H9 (cell line): ENCODE measurements around the gene FAM217B. TPM values are rescaled to one million over a fixed set of nuclear protein-coding genes. Genes with fewer than 3 reads are reported as not detected.

ENCODE experiments used
- DNase-seq: peaks from one replicate; pipeline ENCODE4 v3.0.0-alpha.2; 2017
- H2AFZ ChIP-seq: one replicate; pipeline ENCODE4 v1.6.1; 2013; ENCODE audit warnings: mild to moderate bottlenecking, low read length, control low read depth, moderate library complexity
- H2AK5ac ChIP-seq: 2 replicates; pipeline ENCODE4 v1.6.1; 2013; ENCODE audit warnings: low read length, control low read depth, mixed read lengths; ENCODE audit not compliant: insufficient read length
- H2BK120ac ChIP-seq: one replicate; pipeline ENCODE4 v1.6.1; 2013; ENCODE audit warnings: low read depth, mild to moderate bottlenecking, low read length, control low read depth, inconsistent platforms; ENCODE audit not compliant: poor library complexity, severe bottlenecking
- H2BK12ac ChIP-seq: 2 replicates; pipeline ENCODE4 v1.6.1; 2013; ENCODE audit warnings: low read length, control low read depth, mixed read lengths, low read depth; ENCODE audit not compliant: insufficient read length
- H2BK15ac ChIP-seq: 2 replicates; pipeline ENCODE4 v1.6.1; 2013; ENCODE audit warnings: low read depth, low read length, control low read depth
- H2BK20ac ChIP-seq: one replicate; pipeline ENCODE4 v1.6.1; 2013; ENCODE audit warnings: low read depth, mild to moderate bottlenecking, low read length, control low read depth, inconsistent platforms; ENCODE audit not compliant: poor library complexity, severe bottlenecking
- H2BK5ac ChIP-seq: 2 replicates; pipeline ENCODE4 v1.6.1; 2013; ENCODE audit warnings: low read length, control low read depth, mixed read lengths; ENCODE audit not compliant: insufficient read length
- H3K14ac ChIP-seq: 2 replicates; pipeline ENCODE4 v1.6.1; 2013; ENCODE audit warnings: low read length, control low read depth; ENCODE audit not compliant: insufficient read depth
- H3K18ac ChIP-seq: 2 replicates; pipeline ENCODE4 v1.6.1; 2013; ENCODE audit warnings: low read depth, mild to moderate bottlenecking, mixed read lengths, low read length, control low read depth; ENCODE audit not compliant: insufficient read length
- H3K23ac ChIP-seq: 2 replicates; pipeline ENCODE4 v1.6.1; 2013; ENCODE audit warnings: low read length, control low read depth, mixed read lengths, low read depth; ENCODE audit not compliant: insufficient read length
- H3K23me2 ChIP-seq: 2 replicates; pipeline ENCODE4 v1.6.1; 2013; ENCODE audit warnings: low read depth, mild to moderate bottlenecking, mixed read lengths, low read length, control low read depth; ENCODE audit not compliant: insufficient read length, poor library complexity, severe bottlenecking
- H3K27ac ChIP-seq: 2 replicates; pipeline ENCODE4 v1.5.1; 2013; ENCODE audit warnings: low read length, control low read depth, mixed read lengths, low read depth; ENCODE audit not compliant: insufficient read length
- H3K27me3 ChIP-seq: 2 replicates; pipeline ENCODE4 v1.6.1; 2013; ENCODE audit warnings: low read length, control low read depth, inconsistent platforms; ENCODE audit not compliant: insufficient read depth
- H3K4ac ChIP-seq: 2 replicates; pipeline ENCODE4 v1.6.1; 2013; ENCODE audit warnings: low read depth, mild to moderate bottlenecking, control low read depth, inconsistent platforms, low read length, moderate library complexity
- H3K4me1 ChIP-seq: 2 replicates; pipeline ENCODE4 v1.6.1; 2013; ENCODE audit warnings: low read length, control low read depth, inconsistent platforms; ENCODE audit not compliant: insufficient read depth
- H3K4me2 ChIP-seq: 2 replicates; pipeline ENCODE4 v1.6.1; 2013; ENCODE audit warnings: low read length, control low read depth, mixed read lengths; ENCODE audit not compliant: insufficient read length, insufficient read depth
- H3K56ac ChIP-seq: 2 replicates; pipeline ENCODE4 v1.6.1; 2013; ENCODE audit warnings: low read depth, mild to moderate bottlenecking, mixed read lengths, low read length, control low read depth; ENCODE audit not compliant: insufficient read length
- H3K79me1 ChIP-seq: 2 replicates; pipeline ENCODE4 v1.6.1; 2013; ENCODE audit warnings: low read depth, mild to moderate bottlenecking, moderate library complexity, low read length, control low read depth, inconsistent platforms; ENCODE audit not compliant: insufficient read depth, poor library complexity, severe bottlenecking
- H3K79me2 ChIP-seq: 2 replicates; pipeline ENCODE4 v1.6.1; 2013; ENCODE audit warnings: low read length, control low read depth, inconsistent platforms; ENCODE audit not compliant: insufficient read depth
- H3K9ac ChIP-seq: 2 replicates; pipeline ENCODE4 v1.6.1; 2013; ENCODE audit warnings: low read length, control low read depth, mixed read lengths; ENCODE audit not compliant: insufficient read length; ENCODE audit errors: extremely low read depth
- H3K9me3 ChIP-seq: one replicate; pipeline ENCODE4 v1.6.1; 2013; ENCODE audit warnings: low read depth, low read length, inconsistent platforms; ENCODE audit not compliant: control insufficient read depth
- H3T11ph ChIP-seq: one replicate; pipeline ENCODE4 v1.6.1; 2013; ENCODE audit warnings: mild to moderate bottlenecking, low read length, control low read depth, inconsistent platforms
- H4K20me1 ChIP-seq: one replicate; pipeline ENCODE4 v1.6.1; 2013; ENCODE audit not compliant: control insufficient read depth, insufficient read length, insufficient read depth
- H4K5ac ChIP-seq: 2 replicates; pipeline ENCODE4 v1.6.1; 2013; ENCODE audit warnings: low read depth, mild to moderate bottlenecking, mixed read lengths, low read length, control low read depth; ENCODE audit not compliant: insufficient read length
- H4K8ac ChIP-seq: replicated peaks from 2 replicates; pipeline ENCODE4 v1.6.1; 2013; ENCODE audit warnings: low read length, control low read depth, mixed read lengths, low read depth; ENCODE audit not compliant: insufficient read length
- H4K91ac ChIP-seq: 2 replicates; pipeline ENCODE4 v1.6.1; 2013; ENCODE audit warnings: low read depth, mild to moderate bottlenecking, moderate library complexity, mixed read lengths, low read length, control low read depth; ENCODE audit not compliant: insufficient read length
- H3K27ac Mint-ChIP-seq, 3 experiments: 2 replicates in 2 of 3; 3 replicates in 1 of 3; pipeline ENCODE4 v1.8.0; 2020 to 2021; ENCODE audit warnings: mixed read lengths in 3 of 3, mild to moderate bottlenecking in 1 of 3, moderate library complexity in 1 of 3
- H3K27me3 Mint-ChIP-seq: 2 replicates; pipeline ENCODE4 v1.8.0; 2021; ENCODE audit warnings: low read depth, mild to moderate bottlenecking, moderate library complexity, mixed read lengths
- H3K36me3 Mint-ChIP-seq, 3 experiments: 2 replicates in 2 of 3; 3 replicates in 1 of 3; pipeline ENCODE4 v1.8.0; 2020 to 2021; ENCODE audit warnings: low read depth in 3 of 3, mixed read lengths in 3 of 3; ENCODE audit not compliant: insufficient read depth in 1 of 3
- H3K4me1 Mint-ChIP-seq, 2 experiments: 2 replicates each; pipeline ENCODE4 v1.8.0; 2020; ENCODE audit warnings: mixed read lengths in 2 of 2
- H3K4me3 Mint-ChIP-seq, 2 experiments: 2 replicates in 1 of 2; 3 replicates in 1 of 2; pipeline ENCODE4 v1.8.0; 2020 to 2021; ENCODE audit warnings: mild to moderate bottlenecking in 2 of 2, mixed read lengths in 2 of 2, moderate library complexity in 1 of 2
- H3K9me3 Mint-ChIP-seq, 2 experiments: 2 replicates in 1 of 2; 3 replicates in 1 of 2; pipeline ENCODE4 v1.8.0; 2020; ENCODE audit warnings: mild to moderate bottlenecking in 2 of 2, mixed read lengths in 2 of 2, moderate library complexity in 1 of 2
- CTCF ChIP-seq: fragments of 200-600 bp; sonication (generic); conservative IDR thresholded peaks from 3 replicates; pipeline ENCODE4 v1.8.0; 2021; ENCODE audit warnings: antibody characterized with exemption, mild to moderate bottlenecking
- WGBS: extraction: QIAGEN DNeasy Blood & Tissue Kit; methylation state at CpG from one replicate; pipeline ENCODE4 v1.1.7; 2013; ENCODE audit warnings: missing lambda C conversion rate, low lambda C conversion rate, mixed read lengths; ENCODE audit not compliant: insufficient read length; ENCODE audit errors: extremely low coverage; 5-methylcytosine and 5-hydroxymethylcytosine counted together
- total RNA-seq: library from RNA; stranded (reverse); gene quantifications from 2 replicates; pipeline ENCODE4 v1.2.1, GENCODE V29; 2021

FAM217B gene
- total RNA-seq, 1 experiment from 2014 or later: 24.5 TPM

DNA sequence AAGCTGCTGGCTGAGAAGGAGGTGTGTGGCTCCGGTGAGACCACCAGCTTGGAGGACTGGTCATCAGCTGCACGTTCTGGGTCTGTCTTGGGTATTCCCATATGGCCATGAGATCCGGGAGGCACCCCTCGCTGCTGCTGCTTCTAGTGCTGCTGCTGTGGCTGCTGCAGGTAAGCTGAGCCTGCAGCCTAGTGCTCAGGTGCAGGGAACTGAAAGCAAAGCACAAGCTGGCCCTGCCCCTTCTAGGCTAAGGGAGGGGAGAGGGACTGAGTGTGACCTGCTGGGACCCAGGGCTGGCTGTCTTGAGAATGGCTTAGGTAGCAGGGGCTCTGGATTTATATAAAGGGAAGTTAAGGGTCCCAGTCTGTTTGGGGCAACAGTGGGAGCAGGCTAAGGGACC, 18.4 kb downstream of the FAM217B start:
- Histone ChIP-seq H2BK20ac (no peak overlapping the region), H3K14ac (peak overlapping the region; percentile 25; the same call in 1 of the 2 replicates), H3K27me3 (no peaks in the 10 kb centered on the region), H3K18ac (no peak overlapping the region), H3K4ac (no peak overlapping the region), H3T11ph (no peak overlapping the region), H3K4me2 (no peak overlapping the region), H3K23ac (no peak overlapping the region), H2AFZ (no peak overlapping the region), H3K27ac (no peak overlapping the region), H3K79me1 (no peaks in the 10 kb centered on the region), H4K8ac (no peak overlapping the region), H3K4me1 (no peaks in the 10 kb centered on the region), H2AK5ac (no peak overlapping the region), H2BK15ac (no peak overlapping the region), H4K20me1 (no peaks in the 10 kb centered on the region), H3K79me2 (no peaks in the 10 kb centered on the region), H4K5ac (no peak overlapping the region), H3K23me2 (peaks cover 3% of the 10 kb centered on the region), H2BK120ac (no peak overlapping the region), H3K9ac (no peak overlapping the region), H4K91ac (no peak overlapping the region), H3K56ac (no peak overlapping the region), H2BK5ac (no peak overlapping the region), H3K9me3 (no peaks in the 10 kb centered on the region), H2BK12ac (no peak overlapping the region)
- DNase-seq: peak; percentile 49
- Mint-ChIP-seq H3K4me1 (peaks cover 0 to 8% of the 10 kb centered on the region in 2 experiments; a peak in 3 of 4 replicates), H3K27ac (no peak overlapping the region), H3K27me3 (peaks cover 2% of the 10 kb centered on the region; the same call in 1 of the 2 replicates), H3K4me3 (no peak overlapping the region), H3K36me3 (no peaks in the 10 kb centered on the region), H3K9me3 (no peaks in the 10 kb centered on the region)
- no peak for TF ChIP-seq CTCF
- no CpG with 5 or more reads among the region's 4 CpGs for WGBS
